ENCODE data around the gene NCMAP.
"Not testable (repeated sequence)": the region's sequence is repeated elsewhere in the genome, so short reads cannot be mapped to it uniquely, and the experiment has no call there.

NCMAP gene

DNA sequence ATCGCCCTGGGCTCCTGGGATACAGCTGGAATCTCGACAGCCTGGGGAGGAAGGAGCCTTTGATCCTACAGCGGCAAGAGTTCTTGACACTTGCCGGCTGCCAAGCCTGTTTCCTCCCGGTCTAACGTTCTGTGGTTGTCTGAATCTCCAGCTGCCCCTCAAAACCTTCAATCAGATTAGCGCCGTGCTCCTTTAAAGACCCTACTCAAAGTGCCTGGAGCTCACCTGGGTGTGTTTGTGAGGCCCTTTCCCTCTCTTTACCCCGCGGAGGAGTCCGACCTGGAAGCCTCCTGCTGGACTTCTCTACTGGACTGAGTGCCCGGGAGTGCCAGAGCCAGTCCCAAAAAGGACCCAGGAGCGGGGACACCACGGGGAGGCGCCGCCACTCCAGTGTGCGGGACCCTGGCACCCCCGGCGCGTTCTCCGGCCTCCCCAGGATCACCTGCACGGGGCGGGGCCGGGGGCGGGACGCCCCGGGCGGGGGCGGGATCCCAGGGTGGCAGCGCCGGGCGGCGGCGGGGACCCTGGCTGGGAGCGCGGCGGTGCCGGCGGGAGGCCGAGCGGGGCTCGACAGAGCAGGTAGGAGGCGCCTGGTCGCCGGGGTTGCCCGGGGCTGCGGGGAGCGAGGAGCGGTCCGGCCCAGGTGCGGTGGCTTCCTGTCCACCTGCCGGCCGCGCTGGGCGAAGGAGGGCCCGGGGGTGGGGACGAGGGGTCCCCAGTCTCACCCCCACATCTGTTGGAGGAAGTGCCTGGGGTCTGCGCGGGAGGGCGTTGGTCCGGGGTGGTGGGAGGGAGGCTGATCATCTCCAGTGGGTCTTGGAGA lies at the start of gene NCMAP:
NCMAP (plus strand) TSS at position 497 of the 823 bp plus-strand sequence. CDS start 39,344 bp downstream, outside the sequence.
- no peak for DNase-seq (ENCODE audit: low read depth)

GRCh38 chr1:24506691-24507381 lies 49.1 kb upstream of the NCMAP start:
- DNase-seq (ENCODE audit: low read depth) = no peak

DNA sequence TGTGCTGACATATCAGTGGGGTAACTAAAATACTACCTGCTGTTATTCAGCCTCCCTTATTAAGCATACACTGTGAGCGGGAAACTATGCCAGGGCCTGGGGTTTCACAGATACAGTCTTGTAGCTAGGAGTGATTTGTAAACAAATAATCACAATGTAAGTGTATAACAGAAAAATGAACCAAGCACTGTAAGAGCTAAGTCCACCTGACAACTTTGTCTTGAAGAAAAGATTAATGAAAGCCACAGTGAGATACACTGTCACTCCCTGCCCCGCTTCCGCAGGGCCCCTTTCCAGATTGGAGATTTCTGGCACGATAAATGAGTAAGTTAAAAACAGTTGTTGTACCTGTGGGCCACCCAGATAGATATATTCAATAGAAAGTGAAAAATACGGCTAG lies 48.5 kb upstream of the NCMAP start:
- DNase-seq (ENCODE audit: low read depth) = no peak

GRCh38 chr1:24508911-24509310 lies 47.0 kb upstream of the NCMAP start:
- DNase-seq (ENCODE audit: low read depth) = no peak

DNA sequence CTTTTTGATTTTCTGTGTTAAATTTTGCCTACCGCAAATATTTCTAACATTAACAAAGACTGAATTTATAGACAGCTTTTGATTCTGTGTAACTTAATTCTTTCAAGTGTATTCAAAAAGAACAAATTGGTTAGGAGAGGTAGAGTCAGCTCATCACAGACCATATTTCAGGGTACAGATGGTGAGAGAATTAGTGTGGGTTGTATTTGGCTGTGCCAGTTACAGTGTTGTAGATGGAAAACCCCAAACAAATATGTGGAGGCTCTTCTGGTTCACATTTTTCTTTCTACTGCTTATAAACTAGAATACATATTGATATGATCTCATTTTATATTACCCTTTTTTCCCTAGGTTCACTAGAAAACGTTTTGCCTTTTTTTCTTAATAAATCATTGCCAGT lies 42.2 kb upstream of the NCMAP start:
- DNase-seq (ENCODE audit: low read depth) = no peak

GRCh38 chr1:24514946-24515345 lies 40.9 kb upstream of the NCMAP start:
- DNase-seq (ENCODE audit: low read depth) = no peak

GRCh38 chr1:24515671-24516209 lies 40.1 kb upstream of the NCMAP start:
- DNase-seq (ENCODE audit: low read depth) = not testable (repeated sequence)

DNA sequence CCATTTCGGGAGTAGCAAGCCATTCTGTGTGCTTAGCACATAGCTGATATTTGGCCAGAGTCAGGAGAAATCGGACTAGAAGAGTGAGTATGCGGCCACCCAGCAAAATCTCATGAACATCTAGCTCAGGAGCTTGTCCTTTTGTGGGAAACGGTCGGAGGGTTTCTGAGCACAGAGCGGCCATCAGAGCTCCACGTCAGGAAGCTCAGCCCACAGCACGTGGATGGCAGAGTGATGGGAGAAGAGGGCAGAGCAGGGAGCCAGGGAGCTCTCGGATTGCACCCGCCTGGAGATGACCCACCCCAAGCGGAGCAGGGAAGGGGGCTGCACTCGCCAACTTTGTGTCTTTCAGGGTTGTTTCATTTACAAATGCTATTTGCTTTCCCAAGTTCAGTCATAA lies 39.4 kb upstream of the NCMAP start:
- DNase-seq (ENCODE audit: low read depth) = no peak

DNA sequence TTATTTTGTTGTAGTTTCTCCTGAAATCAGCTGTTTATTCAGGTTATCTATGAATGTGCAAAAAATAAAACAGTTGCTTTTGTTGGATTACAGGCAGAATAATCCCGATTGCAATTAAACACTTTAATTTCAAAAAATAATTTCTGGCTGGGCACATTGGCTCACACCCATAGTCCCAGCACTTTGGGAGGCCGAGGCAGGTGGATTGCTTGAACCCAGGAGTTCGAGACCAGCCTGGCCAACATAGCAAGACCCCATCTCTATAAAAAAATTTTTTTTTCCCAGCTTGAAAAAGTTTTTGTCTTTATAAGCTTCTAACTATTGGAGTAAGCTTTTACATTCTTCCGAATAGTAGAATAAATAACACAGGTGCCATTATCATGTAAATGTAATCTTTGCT lies 38.0 kb upstream of the NCMAP start:
- DNase-seq (ENCODE audit: low read depth) = no peak

- DNase-seq (ENCODE audit: low read depth) = not testable (repeated sequence)
These were observed 35.6 kb upstream of the NCMAP start for GRCh38 chr1:24520282-24520681.

- DNase-seq (ENCODE audit: low read depth) = no peak
These were observed 30.3 kb upstream of the NCMAP start for GRCh38 chr1:24525606-24526005.

DNA sequence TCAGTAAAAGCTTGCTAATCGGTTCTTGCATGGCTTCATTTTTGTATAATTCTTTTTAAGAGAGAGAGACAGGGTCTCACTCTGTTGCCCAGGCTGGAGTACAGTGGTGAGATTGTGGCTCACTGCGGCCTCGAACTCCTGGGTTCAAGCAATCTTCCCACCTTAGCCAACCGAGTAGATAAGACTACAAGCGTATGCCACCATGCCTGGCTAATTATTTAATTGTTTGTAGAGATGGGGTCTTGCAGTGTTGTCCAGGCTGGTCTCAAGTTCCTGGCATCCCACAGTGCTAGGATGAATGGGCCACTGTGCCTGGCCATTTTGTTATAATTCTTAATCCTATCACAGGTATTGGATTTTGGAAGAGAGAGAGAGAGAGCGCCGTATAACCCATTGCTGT lies 29.8 kb upstream of the NCMAP start:
- no peak for DNase-seq (ENCODE audit: low read depth)

- no peak for DNase-seq (ENCODE audit: low read depth)
These were observed 28.8 kb upstream of the NCMAP start for GRCh38 chr1:24526940-24527542.

GRCh38 chr1:24528744-24529143 lies 27.1 kb upstream of the NCMAP start:
- DNase-seq (ENCODE audit: low read depth) = no peak

DNA sequence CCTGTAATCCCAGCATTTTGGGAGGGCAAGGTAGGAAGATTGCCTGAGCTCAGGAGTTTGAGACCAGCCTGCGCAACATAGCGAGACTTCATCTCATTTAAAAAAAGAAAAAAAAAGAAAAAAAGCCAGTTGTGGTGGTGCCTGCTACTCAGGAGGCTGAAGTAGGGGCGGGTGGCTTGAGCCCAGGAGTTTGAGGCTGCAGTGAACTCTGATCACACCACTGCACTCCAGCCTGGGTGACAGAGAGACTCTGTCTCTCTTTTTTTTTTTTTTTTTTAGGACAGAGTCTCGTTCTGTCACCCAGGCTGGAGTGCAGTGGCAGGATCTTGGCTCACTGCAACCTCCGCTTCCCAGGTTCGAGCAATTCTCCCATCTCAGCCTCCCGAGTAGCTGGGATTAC lies 26.6 kb upstream of the NCMAP start:
- not testable (repeated sequence) for DNase-seq (ENCODE audit: low read depth)

DNA sequence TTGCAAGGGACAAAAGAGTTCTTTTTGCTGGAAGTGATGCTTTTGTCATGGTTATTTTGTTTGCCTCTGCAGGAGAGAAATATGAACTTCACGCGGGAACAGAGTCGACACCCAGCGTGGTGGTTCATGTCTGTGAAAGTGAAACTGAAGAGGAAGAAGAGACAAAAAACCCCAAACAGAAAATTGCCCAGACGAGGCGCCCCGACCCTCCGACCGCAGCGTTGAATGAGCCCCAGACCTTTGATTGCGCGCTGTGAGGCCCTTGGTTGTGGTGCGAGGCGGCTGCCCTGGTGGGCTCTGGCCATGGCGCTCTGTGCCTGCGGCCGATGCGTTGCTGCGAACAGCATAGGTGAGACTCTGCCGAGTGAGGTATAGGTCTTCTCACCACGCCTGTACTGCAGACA lies 20.9 kb upstream of the NCMAP start:
- no peak for DNase-seq (ENCODE audit: low read depth)

DNA sequence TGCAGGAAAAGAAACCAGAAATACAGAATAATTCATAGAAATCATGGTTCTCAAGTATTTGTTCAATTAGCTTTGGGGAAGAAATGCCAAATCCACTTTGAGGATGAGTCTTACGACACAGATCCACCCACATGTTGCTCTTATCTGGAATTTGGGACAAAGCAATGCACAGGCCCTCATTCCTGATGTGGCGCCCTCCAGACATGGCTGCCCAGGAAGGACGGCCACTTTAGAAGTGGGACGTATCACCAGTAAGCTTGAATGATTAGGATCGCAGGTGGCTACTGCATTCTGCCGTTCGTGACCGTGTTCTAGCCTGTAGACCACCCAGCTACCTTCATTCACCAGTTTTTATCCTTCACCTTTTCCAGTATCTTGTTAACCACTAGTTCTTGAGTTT lies 20.1 kb upstream of the NCMAP start:
- DNase-seq (ENCODE audit: low read depth) = no peak

DNA sequence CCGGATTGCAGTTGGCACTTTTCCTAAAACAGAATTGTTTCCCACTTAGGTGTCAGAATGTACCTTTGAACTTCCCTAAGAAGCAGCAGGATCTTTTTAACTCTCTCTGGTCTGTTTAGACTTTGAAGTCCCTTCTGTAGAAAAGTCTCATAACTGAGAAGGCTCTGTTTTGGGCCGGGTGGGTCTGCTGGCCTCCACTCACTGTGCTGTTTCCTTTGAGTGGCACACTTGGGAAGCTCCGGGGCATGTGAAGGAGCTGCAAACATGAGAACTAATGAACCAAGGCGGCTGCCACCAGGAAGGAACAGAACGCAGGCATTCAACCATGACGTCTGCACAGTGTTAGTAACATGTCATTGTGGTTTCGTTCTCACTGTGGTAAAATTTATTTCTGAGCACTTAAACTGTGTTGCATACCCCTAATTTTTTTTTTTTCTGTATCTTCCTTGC lies 19.5 kb upstream of the NCMAP start:
- no peak for DNase-seq (ENCODE audit: low read depth)

GRCh38 chr1:24540051-24540905 lies 15.6 kb upstream of the NCMAP start:
- no peak for DNase-seq (ENCODE audit: low read depth)

- DNase-seq (ENCODE audit: low read depth) = peak; percentile 29
These were observed 14.8 kb upstream of the NCMAP start for GRCh38 chr1:24540906-24541710.

Data from fibroblast of the conjunctiva (primary cell).